Esophagus muscularis mucosa (tissue), 4 donors: Measurements from ENCODE around the gene YWHAE. TPM values are rescaled to one million over a fixed set of nuclear protein-coding genes. Genes with fewer than 3 reads are reported as not detected.

Experiments used
- DNase-seq: peaks from one replicate; pipeline ENCODE4 v3.0.0-alpha.2; 2017; ENCODE audit errors: extremely low spot score
- H3K27ac ChIP-seq, 4 donors: fragments of 200-600 bp; sonication (generic); replicated peaks in 1 of 4; 1 replicate in 3 of 4; 2 replicates in 1 of 4; pipeline ENCODE4 v1.5.1; 2016 to 2019; ENCODE audit warnings: mild to moderate bottlenecking in 1 of 4
- H3K27me3 ChIP-seq, 4 donors: fragments of 200-600 bp; sonication (generic); one replicate each; pipeline versions ENCODE4 v1.5.1 to v1.6.0; 2016 to 2019
- H3K36me3 ChIP-seq, 4 donors: fragments of 200-600 bp; sonication (generic); one replicate each; pipeline ENCODE4 v1.5.1; 2016 to 2019
- H3K4me1 ChIP-seq, 4 donors: fragments of 200-600 bp; sonication (generic); one replicate each; pipeline ENCODE4 v1.5.1; 2016 to 2019
- H3K4me3 ChIP-seq, 4 donors: fragments of 200-600 bp; sonication (generic); 1 replicate in 2 of 4; 2 replicates in 2 of 4; pipeline ENCODE4 v1.5.1; 2016 to 2019; ENCODE audit warnings: mild to moderate bottlenecking in 4 of 4, moderate library complexity in 1 of 4
- H3K9me3 ChIP-seq, 4 donors: fragments of 200-600 bp; sonication (generic); 1 replicate in 3 of 4; 2 replicates in 1 of 4; pipeline ENCODE4 v1.5.1; 2016 to 2019
- CTCF ChIP-seq, 3 experiments: fragments of 200-600 bp in 2 of 3; fragments of 450-650 bp in 1 of 3; sonication (generic) in 2 of 3; IDR thresholded peaks; one replicate each; pipeline ENCODE4 v1.5.1; 2017 to 2019; ENCODE audit warnings: antibody characterized with exemption in 3 of 3, mild to moderate bottlenecking in 2 of 3, moderate library complexity in 1 of 3
- EP300 ChIP-seq: sonication (generic); formaldehyde crosslinking; IDR thresholded peaks from one replicate; pipeline ENCODE4 v1.6.1; 2017; ENCODE audit warnings: antibody characterized with exemption
- POLR2A ChIP-seq: fragments of 450-650 bp; IDR thresholded peaks from one replicate; pipeline ENCODE4 v1.6.1; 2017; ENCODE audit warnings: antibody characterized with exemption, moderate library complexity, mild to moderate bottlenecking, low read depth
- POLR2AphosphoS5 ChIP-seq, 2 donors: sonication (generic); formaldehyde crosslinking; IDR thresholded peaks; one replicate each; pipeline ENCODE4 v1.6.1; 2017; ENCODE audit warnings: antibody characterized with exemption in 2 of 2
- WGBS: methylation state at CpG from one replicate; pipeline ENCODE4 v1.1.5; 2018; 5-methylcytosine and 5-hydroxymethylcytosine counted together
- intact Hi-C: fragments of 100-400 bp; cut with DNase I; formaldehyde crosslinking; loops from one replicate; pipeline ENCODE4 v1.15.1; 2023
- total RNA-seq, 4 donors: library from RNA; depleted of rRNA; stranded (reverse); fragments of >200 nt; gene quantifications; one replicate each; pipeline versions ENCODE4 v1.1.0 to v1.2.1, GENCODE V29; 2016

YWHAE gene
- total RNA-seq, 4 donors from 2014 or later: 329 to 408 (median 364) TPM

GRCh38 chr17:1386265-1386664, 13.8 kb downstream of the YWHAE start:
- Histone ChIP-seq H3K36me3 (no peaks in the 10 kb centered on the region), H3K4me3 (no peak overlapping the region), H3K27ac (peak overlapping the region in 3 of 4 donors; percentile 1 to 40 (median 28)), H3K9me3 (no peaks in the 10 kb centered on the region), H3K27me3 (no peaks in the 10 kb centered on the region), H3K4me1 (peaks cover 83 to 100% (median 99%) of the 10 kb centered on the region in 4 donors)
- 82% methylated on average over 2 of the region's 2 CpGs for WGBS
- TF ChIP-seq POLR2AphosphoS5 (IDR thresholded peaks at IDR 0.05) (no peak), EP300 (no peak), CTCF (IDR thresholded peaks at IDR 0.05) (no peak), POLR2A (no peak)
- intact Hi-C loops: loop anchor here (10.0 kb wide), 1 partner anchor 649 kb away; the partner anchor contains the start of gene DPH1
- no peak for DNase-seq

- no peak for TF ChIP-seq CTCF (IDR thresholded peaks at IDR 0.05)
- TF ChIP-seq POLR2A: no peak
- no peak for TF ChIP-seq POLR2AphosphoS5 (IDR thresholded peaks at IDR 0.05)
- no peak for TF ChIP-seq EP300
- Histone ChIP-seq H3K4me1 (peaks cover 83 to 100% (median 99%) of the 10 kb centered on the region in 4 donors), H3K9me3 (no peaks in the 10 kb centered on the region), H3K27me3 (no peaks in the 10 kb centered on the region), H3K4me3 (no peak overlapping the region), H3K36me3 (no peaks in the 10 kb centered on the region), H3K27ac (peak overlapping the region in 2 of 4 donors; percentile 7 to 23)
- no peak for DNase-seq
- WGBS: 29% methylated on average over 2 of the region's 2 CpGs
- intact Hi-C loops: loop anchor here (10.0 kb wide), 1 partner anchor 649 kb away; the partner anchor contains the start of gene DPH1
These were observed 14.2 kb downstream of the YWHAE start for GRCh38 chr17:1385861-1386260.

- intact Hi-C loops: loop anchor here (10.0 kb wide), 1 partner anchor 650 kb away; the partner anchor contains the start of gene DPH1
- H3K27ac ChIP-seq: peak overlapping the region; percentile 46 to 79 (median 62)
- H3K4me3 ChIP-seq: no peak overlapping the region
- DNase-seq: no peak
- no peaks in the 10 kb centered on the region for H3K27me3 ChIP-seq
- H3K4me1 ChIP-seq: peaks cover 83 to 100% (median 99%) of the 10 kb centered on the region in 4 donors
- no peaks in the 10 kb centered on the region for H3K36me3 ChIP-seq
- WGBS: 23% methylated on average over 1 of the region's 1 CpG
- H3K9me3 ChIP-seq: no peaks in the 10 kb centered on the region
- TF ChIP-seq POLR2A (no peak), CTCF (IDR thresholded peaks at IDR 0.05) (no peak), POLR2AphosphoS5 (IDR thresholded peaks at IDR 0.05) (no peak), EP300 (no peak)
These were observed 15.1 kb downstream of the YWHAE start for GRCh38 chr17:1384905-1385435.

- 47% methylated on average over 10 of the region's 10 CpGs for WGBS
- intact Hi-C loops: loop anchor here (10.0 kb wide), 1 partner anchor 655 kb away; the partner anchor contains the start of gene DPH1
- Histone ChIP-seq H3K27ac (peak overlapping the region in 3 of 4 donors; percentile 47 to 78 (median 57)), H3K4me3 (peak overlapping the region in 1 of 4 donors; percentile 5), H3K27me3 (no peaks in the 10 kb centered on the region), H3K9me3 (no peaks in the 10 kb centered on the region), H3K4me1 (peaks cover 90 to 100% (median 100%) of the 10 kb centered on the region in 4 donors), H3K36me3 (no peaks in the 10 kb centered on the region)
- no peak for DNase-seq
- TF ChIP-seq POLR2AphosphoS5 (IDR thresholded peaks at IDR 0.05): no peak
- TF ChIP-seq EP300: no peak
- TF ChIP-seq POLR2A: no peak
- no peak for TF ChIP-seq CTCF (IDR thresholded peaks at IDR 0.05)
These were observed 20.1 kb downstream of the YWHAE start for GRCh38 chr17:1379930-1380313.
